GM19395 (cell line): Measurements from ENCODE around the gene FBXL13.
"Not testable (repeated sequence)": the region's sequence is repeated elsewhere in the genome, so short reads cannot be mapped to it uniquely, and the experiment has no call there.

ENCODE experiments used
- ATAC-seq: cut with Tn5 transposase; IDR thresholded peaks from one replicate; pipeline ENCODE4 v1.9.1; 2021; ENCODE audit warnings: mild to moderate bottlenecking, moderate library complexity; ENCODE audit not compliant: unreplicated experiment

The FBXL13 gene

GRCh38 chr7:103031024-103031423 lies 43.6 kb downstream of the FBXL13 start:
- ATAC-seq, result no peak

GRCh38 chr7:103025341-103025740 lies 49.3 kb downstream of the FBXL13 start:
- ATAC-seq, result no peak

- not testable (repeated sequence) for ATAC-seq
Measured at GRCh38 chr7:103023578-103023977, 51.0 kb downstream of the FBXL13 start.

- not testable (repeated sequence) for ATAC-seq
Measured at GRCh38 chr7:103021490-103021889, 53.1 kb downstream of the FBXL13 start.

- ATAC-seq, result not testable (repeated sequence)
Measured at GRCh38 chr7:103020876-103021275, 53.7 kb downstream of the FBXL13 start.

- ATAC-seq, result not testable (repeated sequence)
Measured at GRCh38 chr7:103018295-103018694, 56.3 kb downstream of the FBXL13 start.

GRCh38 chr7:103011650-103012049 lies 62.9 kb downstream of the FBXL13 start:
- ATAC-seq, result no peak

GRCh38 chr7:103010211-103010610 lies 64.4 kb downstream of the FBXL13 start:
- ATAC-seq, result no peak

GRCh38 chr7:103009466-103010185 lies 65.0 kb downstream of the FBXL13 start:
- no peak for ATAC-seq

GRCh38 chr7:103003004-103003403 lies 71.6 kb downstream of the FBXL13 start:
- no peak for ATAC-seq

- ATAC-seq, result no peak
Measured at GRCh38 chr7:103001210-103001609, 73.4 kb downstream of the FBXL13 start.

GRCh38 chr7:102996957-102997356 lies 77.6 kb downstream of the FBXL13 start:
- ATAC-seq, result no peak

- not testable (repeated sequence) for ATAC-seq
Measured at GRCh38 chr7:102995609-102996008, 79.0 kb downstream of the FBXL13 start.

GRCh38 chr7:102994567-102994966 lies 80.0 kb downstream of the FBXL13 start:
- no peak for ATAC-seq

- no peak for ATAC-seq
Measured at GRCh38 chr7:102993718-102994029, 80.9 kb downstream of the FBXL13 start.

GRCh38 chr7:102992938-102993717 lies 81.5 kb downstream of the FBXL13 start:
- no peak for ATAC-seq

GRCh38 chr7:102992509-102992937 lies 82.1 kb downstream of the FBXL13 start:
- no peak for ATAC-seq

- no peak for ATAC-seq
Measured at GRCh38 chr7:102991540-102992214, 82.9 kb downstream of the FBXL13 start.

- no peak for ATAC-seq
Measured at GRCh38 chr7:102991077-102991539, 83.5 kb downstream of the FBXL13 start.

- no peak for ATAC-seq
Measured at GRCh38 chr7:102990642-102991041, 84.0 kb downstream of the FBXL13 start.
